ENCODE results near the gene LARP7. TPM values are rescaled to one million over a fixed set of nuclear protein-coding genes. Genes with fewer than 3 reads are reported as not detected.
"Not testable (repeated sequence)": the region's sequence is repeated elsewhere in the genome, so short reads cannot be mapped to it uniquely, and the experiment has no call there.

Gene LARP7
- total RNA-seq = 10.7 and 18.8 TPM in 2 replicates

DNA sequence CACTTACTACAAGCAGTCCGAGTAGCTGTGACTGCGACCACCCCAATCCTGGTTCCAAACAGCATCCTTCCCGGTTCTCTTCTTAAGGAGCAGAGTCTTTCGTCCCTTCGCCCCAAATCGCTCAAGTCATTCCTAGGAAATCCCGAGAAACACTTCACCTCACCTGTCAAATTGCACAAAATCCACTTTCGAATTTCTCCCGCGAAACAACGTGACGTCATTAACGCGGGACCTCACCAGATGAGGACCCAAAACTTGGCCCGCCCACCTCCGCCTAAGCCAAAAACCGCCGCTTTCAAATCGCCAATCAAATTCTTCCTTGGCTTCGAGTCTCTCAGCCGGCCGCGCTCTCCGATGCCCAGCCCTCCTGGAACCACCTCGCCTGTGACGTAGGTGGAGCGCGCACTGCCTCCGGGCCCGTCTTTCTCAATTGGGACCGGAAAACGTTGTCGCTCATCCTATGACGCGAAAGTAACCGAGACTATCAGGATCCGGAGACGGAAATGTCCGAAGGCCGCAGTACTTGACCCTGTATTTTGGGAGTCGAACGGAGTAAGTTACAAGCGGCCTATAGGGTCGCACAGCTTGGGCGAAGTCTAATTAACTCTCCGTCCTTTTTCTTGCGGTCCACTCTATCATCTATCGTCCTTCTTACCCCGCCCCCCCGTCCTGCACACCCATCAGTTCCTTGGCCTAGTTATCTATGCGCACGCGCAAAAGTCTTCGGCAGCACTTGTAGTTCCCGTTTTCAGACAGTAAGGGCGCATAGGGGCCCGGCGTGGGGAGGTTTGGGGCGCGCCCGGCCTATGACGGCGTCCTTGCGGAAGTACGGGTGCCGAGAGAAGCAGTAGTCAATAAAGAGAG is at the start of gene LARP7, which contains the start of gene ZGRF1:
Gene LARP7 (plus strand): TSS at position 456 of the 864 bp plus-strand sequence. CDS start 7,527 bp downstream, outside the sequence.
Gene ZGRF1 (minus strand): TSS at position 222 of the 864 bp plus-strand sequence. CDS start 3,733 bp downstream, outside the sequence.
- DNase-seq (ENCODE audit: low read depth in 2 of 2) = peak; percentile 100

DNA sequence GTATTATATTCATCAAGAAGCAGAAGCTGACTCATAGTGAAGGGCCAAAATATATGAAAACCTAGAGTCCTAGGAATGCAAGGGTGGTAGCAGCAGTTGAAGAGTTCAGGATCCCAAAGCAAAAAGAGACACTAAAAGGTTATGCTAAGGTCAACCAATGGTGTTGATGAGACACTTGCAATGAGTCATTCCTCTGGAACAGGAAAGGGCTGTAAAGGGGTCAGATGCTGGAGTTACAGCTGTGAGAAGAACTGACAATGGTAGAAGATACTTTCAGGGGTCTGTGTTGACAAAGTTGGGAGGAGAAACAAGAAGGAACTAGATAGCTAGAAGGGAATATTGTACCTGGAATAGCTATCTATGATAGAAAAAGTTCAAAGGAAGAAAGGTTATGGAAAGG is 47.7 kb upstream of the LARP7 start:
- peak; percentile 14 to 56 for DNase-seq (ENCODE audit: low read depth in 2 of 2)

DNA sequence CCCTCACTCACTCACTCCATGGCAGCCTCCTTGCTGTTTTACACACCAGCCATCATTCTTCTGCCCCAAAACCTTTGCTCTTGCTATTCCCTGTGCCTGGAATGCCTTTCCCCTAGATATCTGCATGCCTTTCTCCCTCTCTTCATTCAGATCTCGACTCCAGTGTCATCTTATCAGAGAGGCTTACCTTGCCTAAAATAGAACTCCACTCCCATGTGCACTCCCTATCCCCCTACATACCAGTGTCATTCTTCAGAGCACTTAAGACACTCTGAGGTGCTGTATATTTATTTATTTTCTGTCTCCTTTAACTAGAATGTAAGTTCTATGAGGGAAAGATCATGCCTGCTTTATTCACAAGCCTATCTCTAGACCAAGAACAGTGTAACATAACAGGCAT is 45.4 kb upstream of the LARP7 start:
- DNase-seq (ENCODE audit: low read depth in 2 of 2) = no peak

DNA sequence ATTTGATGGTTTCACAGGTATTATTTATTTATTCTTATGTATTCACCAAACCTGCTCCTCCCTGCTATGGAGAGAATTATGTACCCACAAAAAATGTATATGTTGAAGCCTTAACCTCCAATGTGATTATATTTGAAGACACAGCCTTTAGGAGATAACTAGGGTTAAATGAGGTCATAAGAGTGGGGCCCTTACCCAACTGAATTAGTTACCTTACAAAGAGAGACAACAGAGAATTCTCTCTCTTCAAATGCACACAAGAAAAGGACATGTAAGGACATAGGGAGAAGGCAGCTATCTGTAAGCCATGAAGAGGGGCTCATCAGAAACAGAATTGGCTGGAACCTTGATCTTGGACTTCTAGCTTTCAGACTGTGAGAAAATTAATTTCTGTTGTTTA is 44.2 kb upstream of the LARP7 start:
- no peak for DNase-seq (ENCODE audit: low read depth in 2 of 2)

DNA sequence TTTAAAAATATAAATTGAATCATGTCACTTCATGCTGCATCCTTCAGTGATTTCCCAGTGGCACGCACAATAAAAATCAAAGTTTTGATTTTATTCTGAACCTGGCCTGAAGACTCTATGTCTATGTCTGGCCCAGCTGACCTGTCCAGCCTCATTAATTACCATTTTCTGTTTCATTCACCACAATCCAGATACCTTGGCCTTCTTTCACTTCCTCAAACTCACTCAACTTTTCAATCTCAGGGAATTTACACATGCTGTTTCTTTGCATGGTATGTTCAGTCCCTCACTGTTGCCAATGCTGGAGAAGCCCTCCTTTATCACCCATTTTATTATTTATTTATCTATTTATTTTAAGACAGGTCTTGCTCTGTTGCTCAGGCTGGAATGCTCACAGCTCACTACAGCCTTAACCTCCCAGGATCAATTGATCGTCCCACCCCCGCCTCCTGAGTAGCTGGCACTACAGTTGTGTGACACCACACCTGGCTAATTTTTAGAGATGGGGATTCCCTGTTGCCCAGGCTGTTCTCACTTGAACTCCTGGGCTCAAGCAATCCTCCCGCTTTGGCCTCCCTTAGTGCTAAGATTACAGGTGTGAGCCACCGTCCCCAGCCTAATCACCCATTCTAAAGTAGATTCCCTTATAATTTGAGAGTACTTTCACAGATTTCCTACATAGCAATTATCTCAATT is 43.4 kb upstream of the LARP7 start:
- no peak for DNase-seq (ENCODE audit: low read depth in 2 of 2)

DNA sequence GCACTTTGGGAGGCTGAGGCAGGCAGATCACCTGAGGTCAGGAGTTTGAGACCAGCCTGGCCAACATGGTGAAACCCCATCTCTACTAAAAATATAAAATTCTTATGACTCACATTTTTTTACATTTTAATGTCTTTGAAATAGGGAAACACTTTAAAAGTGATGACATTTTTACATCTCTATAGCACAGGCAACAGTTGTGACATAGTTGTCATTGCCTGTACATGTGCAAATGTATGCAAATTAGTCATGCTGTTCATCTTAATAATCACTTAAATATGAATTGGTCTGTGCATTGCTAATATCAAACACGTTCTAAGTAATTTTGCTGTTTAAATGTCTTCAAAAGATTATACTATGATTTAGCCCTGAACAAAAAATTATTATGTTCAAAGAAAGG is 42.0 kb upstream of the LARP7 start:
- no peak for DNase-seq (ENCODE audit: low read depth in 2 of 2)

DNA sequence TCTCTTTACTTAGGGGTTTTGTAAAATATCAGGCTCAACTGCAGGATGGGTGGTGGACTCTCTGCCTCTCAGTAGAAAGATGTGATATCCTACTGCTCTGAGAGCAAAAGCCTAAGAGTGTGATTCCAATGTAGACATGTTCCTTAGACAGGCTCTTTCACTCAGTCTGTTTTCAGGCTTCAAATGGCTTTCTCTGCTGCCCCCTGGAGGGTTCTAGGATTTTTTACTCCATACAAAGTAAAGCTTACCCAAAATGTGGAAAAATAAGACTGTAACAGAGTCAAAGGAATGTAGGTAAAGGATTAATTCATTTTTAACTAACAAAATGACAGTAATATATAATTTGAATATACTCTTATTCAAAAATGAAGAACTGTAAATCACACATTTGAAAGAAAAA is 32.4 kb upstream of the LARP7 start:
- DNase-seq (ENCODE audit: low read depth in 2 of 2) = peak; percentile 60 to 64

DNA sequence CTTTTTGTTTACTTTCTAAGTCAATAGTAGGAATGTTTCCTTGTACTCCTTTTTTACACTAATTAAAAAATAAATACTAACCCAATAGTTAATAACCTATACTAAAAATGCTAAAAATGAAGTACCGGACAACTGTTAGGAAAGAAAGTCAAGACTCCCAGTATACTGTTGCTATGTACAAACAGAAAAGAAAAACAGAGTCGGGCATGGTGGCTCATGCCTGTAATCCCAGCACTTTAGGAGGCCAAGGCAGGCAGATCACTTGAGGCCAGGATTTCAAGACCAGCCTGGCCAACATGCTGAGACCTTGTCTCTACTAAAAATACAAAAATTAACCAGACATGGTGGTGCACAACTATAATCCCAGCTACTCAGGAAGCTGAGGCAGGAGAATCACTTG is 24.1 kb upstream of the LARP7 start:
- DNase-seq (ENCODE audit: low read depth in 2 of 2) = not testable (repeated sequence)

DNA sequence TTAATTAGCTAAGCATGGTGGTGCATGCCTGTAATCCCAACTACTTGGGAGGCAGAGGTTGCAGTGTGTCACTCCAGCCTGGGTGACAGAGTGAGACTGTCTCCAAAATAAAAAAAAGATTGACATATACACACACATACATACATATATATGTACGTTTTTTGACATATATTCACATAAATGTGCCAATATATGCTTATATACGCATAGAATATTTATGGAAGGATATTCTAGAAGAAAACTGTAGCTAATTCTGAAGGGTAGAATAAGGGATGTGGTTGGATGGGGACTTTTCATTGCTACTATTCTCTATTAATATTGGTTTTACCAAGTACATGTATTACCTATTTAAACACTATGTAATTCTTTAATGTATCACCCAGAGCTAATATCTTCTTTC is 20.0 kb upstream of the LARP7 start:
- DNase-seq (ENCODE audit: low read depth in 2 of 2) = no peak

DNA sequence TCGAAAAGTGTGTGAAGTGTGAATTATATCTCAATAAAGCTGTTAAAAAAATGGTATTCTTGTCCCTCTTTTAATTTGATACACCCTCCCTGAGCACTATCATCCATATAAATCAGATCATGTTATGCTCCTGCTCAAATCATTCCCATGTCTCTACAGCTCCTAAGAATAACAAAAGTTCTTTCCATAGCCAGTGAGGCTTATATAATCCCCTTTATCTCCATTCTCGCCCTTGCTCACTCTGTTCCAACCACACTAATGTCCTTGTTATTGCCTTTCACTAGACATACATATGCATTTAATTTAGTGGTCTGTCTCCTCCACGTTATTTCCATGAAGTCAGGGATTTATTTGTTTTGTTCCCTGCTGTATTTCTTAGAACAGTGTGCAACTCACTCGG is 10.7 kb upstream of the LARP7 start:
- DNase-seq (ENCODE audit: low read depth in 2 of 2) = no peak

DNA sequence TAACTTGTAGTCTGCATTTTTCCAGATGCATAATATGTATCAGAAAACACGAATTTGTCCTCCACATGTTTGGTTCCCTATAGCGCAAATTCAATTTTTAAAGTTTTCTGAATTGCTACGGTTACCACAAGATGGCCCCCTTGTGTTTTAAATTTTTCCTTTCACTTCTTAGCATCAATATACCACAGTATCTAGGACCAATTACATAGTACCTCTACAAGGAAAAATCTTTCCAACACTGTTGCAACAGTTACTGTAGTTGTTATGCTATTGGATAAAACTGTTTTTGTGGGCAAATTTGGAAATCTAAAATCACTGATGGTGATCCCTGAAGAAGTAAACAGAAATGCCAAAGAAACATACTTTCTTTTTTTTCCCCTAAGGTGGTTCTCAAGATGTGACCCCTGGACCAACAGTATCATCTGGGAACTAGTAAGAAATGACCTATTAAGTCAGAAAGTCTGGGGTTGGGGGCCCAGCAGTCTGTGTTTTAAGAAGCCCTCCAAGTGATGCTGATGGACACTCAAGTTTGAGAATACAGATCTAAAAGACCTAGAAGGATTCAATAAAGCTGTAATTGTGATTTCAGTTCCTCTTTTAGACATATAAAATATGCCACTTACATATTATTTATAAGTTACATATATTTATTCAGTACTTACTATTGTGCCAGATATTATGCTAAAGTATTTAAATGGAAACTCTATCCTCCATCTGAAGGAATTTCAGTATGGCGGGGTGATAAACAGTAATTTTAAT is 3.3 kb upstream of the LARP7 start:
- DNase-seq (ENCODE audit: low read depth in 2 of 2) = peak; percentile 34 to 54

DNA sequence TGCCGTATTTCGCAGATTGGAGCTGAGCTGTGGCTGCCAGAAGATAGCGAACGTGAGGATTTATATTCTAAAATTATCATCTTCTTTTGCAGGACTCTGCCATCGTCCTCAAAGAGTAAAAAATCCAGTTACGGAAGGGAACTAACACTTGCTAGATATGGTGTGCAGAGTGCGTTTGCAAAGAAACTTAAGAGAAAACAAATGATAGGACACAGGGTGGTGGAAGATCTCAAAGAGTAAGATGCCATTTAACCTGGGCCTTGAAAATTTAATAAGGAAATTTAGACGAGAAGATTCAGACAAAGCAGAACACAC is 566 bp downstream of the LARP7 start:
- no peak for DNase-seq (ENCODE audit: low read depth in 2 of 2)

DNA sequence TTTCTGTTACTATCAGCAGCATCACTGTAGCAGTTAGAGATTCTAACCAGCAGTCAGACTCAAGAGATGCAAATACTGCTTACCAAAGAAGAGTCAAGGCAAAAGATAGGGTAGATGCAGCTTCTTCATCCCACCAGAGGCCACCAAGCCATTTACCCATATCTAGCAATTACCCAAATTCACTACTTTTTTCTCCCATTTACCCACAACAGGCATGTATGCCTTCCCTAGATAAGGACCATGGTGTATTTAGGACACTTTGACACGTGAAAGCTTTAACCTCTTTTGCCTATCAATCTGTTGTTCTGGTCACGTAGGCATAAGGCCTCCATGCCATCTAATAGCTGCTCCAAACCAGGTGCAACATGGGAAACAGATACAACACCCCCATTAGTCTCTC is 5.6 kb downstream of the LARP7 start:
- DNase-seq (ENCODE audit: low read depth in 2 of 2) = no peak

DNA sequence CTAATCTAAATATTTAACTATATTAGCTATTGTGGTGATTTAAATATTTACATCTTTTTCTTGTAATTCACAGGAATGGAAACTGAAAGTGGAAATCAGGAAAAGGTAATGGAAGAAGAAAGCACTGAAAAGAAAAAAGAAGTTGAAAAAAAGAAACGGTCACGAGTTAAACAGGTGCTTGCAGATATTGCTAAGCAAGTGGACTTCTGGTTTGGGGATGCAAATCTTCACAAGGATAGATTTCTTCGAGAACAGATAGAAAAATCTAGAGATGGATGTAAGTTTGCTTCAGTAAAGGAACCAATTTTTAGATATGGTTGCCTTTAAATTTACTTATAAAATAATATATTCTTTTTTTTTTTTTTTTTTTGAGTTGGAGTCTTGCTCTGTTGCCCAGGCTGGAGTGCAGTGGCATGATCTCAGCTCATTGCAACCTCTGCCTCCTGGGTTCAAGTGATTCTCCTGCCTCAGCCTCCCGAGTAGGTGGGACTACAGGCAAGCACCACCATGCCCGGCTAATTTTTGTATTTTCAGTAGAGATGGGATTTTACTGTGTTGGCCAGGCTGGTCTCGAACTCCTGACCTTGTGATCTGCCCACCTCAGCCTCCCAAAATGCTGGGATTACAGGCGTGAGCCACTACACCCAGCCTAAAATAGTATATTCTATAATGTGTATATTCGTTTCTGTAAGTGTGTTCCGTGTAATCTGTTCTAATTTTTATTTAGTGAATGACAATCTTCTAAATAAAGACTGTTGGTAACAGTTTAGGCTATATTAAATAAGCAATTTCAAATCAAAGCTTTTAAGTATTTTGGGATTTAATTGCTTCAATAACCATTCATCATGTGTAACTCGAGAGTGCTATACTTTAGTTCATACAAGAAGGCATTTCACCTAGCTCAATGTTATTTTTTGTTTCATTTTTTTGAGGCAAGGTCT is 7.9 kb downstream of the LARP7 start:
- DNase-seq (ENCODE audit: low read depth in 2 of 2) = not testable (repeated sequence)

DNA sequence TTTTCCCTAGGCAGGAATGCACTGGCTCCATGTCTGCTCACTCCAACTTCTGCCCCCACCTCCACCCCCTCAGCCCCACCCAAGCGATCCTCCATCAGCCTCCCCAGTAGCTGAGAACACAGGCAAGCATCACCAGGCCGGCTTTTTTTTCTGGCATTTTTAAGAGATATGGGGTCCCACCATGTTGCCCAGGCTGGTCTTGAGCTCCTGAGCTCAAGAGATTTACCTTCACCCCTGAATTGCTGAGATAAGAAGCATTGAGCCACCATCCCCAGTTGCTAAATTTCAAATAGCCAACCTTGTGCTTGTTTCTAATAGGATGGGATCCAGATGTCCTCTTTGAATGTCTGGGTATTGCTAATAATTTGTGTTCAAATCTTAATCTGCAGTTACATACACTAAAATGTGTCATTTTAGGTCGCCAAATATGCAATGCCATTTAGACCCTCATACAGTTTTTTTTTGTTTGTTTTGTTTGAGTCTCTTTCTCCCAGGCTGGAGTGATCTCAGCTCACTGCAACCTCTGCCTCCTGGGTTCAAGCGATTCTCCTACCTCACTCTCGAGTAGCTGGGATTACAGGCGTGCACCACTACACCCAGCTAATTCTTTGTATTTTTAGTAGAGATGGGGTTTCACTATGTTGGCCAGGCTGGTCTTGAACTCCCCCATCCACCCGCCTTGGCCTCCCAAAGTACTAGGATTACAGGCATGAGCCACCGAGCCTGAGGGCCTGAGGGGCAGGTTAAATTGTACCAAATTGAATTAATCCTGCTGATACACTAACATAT is 8.8 kb downstream of the LARP7 start:
- DNase-seq (ENCODE audit: low read depth in 2 of 2) = no peak

DNA sequence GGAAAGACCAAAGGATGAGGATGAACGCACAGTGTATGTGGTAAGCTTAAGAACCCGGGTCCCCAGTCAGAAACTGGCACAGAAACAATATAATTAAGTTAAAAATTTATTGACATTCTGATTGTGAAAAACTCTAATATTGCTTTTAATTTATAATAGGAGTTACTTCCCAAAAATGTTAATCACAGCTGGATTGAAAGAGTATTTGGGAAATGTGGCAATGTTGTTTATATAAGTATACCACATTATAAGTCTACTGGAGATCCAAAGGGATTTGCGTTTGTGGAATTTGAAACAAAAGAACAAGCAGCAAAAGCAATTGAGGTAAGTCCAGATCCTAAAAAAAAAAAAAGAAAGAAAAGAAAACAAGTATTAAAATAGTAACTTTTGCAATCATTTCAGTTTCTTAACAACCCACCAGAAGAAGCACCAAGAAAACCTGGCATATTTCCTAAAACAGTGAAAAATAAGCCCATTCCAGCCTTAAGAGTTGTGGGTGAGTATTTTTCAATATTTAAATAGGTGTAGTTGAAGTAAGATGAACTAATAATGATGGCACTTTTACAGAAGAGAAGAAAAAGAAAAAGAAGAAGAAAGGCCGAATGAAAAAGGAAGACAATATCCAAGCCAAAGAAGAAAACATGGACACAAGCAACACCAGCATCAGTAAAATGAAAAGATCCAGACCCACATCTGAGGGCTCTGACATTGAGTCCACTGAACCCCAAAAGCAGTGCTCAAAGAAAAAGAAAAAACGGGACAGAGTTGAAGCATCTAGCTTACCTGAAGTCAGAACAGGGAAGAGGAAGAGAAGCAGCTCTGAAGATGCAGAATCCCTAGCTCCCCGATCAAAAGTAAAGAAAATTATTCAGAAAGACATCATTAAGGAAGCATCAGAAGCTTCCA is 9.9 kb downstream of the LARP7 start:
- DNase-seq (ENCODE audit: low read depth in 2 of 2) = no peak

DNA sequence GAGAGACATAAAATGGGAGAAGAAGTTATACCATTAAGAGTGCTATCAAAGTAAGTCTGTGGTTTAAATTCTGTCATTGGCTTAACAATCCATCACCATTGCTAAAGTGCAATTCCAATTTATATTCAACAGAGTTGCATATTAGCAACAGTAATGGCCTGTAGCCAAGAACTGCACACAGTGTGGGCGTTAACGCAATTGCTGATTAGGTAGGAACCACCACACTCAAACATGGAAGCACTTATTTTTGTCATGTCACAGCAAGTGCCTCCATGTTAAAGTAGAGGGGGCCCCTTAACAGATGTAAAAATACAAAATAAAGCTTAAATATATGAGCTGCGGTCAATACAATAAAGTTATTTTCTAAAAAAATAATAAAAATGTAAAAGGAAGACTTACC is 10.8 kb downstream of the LARP7 start:
- DNase-seq (ENCODE audit: low read depth in 2 of 2) = no peak

DNA sequence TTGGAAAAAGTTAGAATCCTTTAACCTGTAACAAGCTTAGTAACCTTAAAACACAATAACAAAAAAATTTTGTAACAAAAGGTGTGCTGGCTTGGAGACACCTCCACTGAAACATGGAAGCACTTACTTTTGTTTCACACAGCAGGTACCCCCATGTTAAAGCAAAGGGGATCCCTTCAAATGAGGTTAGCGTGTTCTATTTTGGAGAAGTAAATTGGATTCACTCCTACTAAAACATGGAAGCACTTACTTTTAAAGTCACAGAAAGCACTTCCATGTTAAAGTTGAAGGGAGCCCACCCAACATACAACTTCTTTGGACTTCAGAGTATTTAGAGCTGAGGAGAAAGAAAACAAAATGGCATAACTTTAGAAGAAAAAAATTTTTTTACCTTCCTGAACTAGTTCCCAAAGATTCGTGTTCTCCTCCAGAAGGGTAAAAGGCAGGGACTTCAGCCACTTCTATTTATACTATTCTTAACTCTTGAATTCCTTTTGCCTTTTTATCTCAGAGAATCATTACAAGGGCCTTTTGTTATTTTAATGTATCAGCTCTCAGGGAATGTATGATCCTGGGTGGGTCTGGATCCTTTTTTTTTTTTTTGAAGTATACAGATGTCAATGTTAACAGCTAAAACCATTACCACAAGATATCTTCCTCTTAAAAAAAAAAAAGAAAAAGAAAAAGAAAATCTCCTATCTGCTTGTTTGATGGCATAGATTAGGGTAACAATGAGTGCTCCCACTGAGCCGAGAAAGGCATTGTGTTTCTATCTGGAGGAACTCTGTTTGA is 11.5 kb downstream of the LARP7 start:
- DNase-seq (ENCODE audit: low read depth in 2 of 2) = no peak
